SK-N-SH (cell line): Measurements from ENCODE around the gene KRTAP5-2.

Experiments
- CHD2 ChIP-seq: fragments of 150-350 bp; IDR thresholded peaks from 2 replicates; pipeline ENCODE4 v1.6.1; 2018; ENCODE audit warnings: low read length; ENCODE audit not compliant: partially characterized antibody
- ELF1 ChIP-seq: IDR thresholded peaks from 2 replicates; pipeline ENCODE4 v1.4.0; 2012
- FOXM1 ChIP-seq: IDR thresholded peaks from 2 replicates; pipeline ENCODE4 v1.4.0; 2012; ENCODE audit warnings: low read depth, mild to moderate bottlenecking
- GABPA ChIP-seq: IDR thresholded peaks from 2 replicates; pipeline ENCODE4 v1.4.0; 2012; ENCODE audit warnings: low read depth, mild to moderate bottlenecking
- POLR2AphosphoS5 ChIP-seq: IDR thresholded peaks from 2 replicates; pipeline ENCODE4 v1.6.1; 2012; ENCODE audit warnings: low read depth, low read length
- SIN3A ChIP-seq: IDR thresholded peaks from 2 replicates; pipeline ENCODE4 v1.6.1; 2012; ENCODE audit warnings: low read depth, mild to moderate bottlenecking, low read length, moderate library complexity, borderline replicate concordance
- TAF1 ChIP-seq: IDR thresholded peaks from 2 replicates; pipeline ENCODE4 v1.6.1; 2012; ENCODE audit warnings: low read depth, mild to moderate bottlenecking, low read length, moderate library complexity, borderline replicate concordance
- TF ChIP-seq, protein P1 (sequence below): fragments of 200-600 bp; sonication (generic); IDR thresholded peaks from 2 replicates; pipeline ENCODE4 v1.6.1; 2017; ENCODE audit warnings: antibody characterized with exemption, mild to moderate bottlenecking, moderate library complexity

DNA sequence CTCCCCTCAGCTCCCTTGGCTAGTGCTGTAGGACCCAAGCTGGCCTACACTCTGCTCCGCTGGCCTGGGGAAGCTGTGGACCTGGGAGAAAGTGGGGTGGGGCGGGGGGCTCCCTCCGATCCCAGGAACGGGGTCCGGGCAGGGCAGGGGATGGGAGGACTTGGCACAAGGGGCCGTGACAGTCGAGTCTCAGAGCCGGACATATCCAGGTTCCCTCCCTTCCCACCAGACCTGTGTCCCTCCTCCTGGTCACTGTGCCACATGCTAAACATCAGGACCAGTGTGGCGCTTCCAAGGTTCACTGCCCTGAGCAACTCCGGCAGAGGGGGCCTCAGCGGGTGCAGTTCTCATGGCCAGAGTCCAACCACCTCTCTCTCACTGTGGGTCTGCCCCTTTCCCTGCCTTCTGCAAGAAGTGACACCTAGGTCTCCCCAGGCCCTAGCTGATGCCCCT lies 28.1 kb downstream of the KRTAP5-2 start:
- TF ChIP-seq POLR2AphosphoS5, result no peak
- TF ChIP-seq, protein P1, sequence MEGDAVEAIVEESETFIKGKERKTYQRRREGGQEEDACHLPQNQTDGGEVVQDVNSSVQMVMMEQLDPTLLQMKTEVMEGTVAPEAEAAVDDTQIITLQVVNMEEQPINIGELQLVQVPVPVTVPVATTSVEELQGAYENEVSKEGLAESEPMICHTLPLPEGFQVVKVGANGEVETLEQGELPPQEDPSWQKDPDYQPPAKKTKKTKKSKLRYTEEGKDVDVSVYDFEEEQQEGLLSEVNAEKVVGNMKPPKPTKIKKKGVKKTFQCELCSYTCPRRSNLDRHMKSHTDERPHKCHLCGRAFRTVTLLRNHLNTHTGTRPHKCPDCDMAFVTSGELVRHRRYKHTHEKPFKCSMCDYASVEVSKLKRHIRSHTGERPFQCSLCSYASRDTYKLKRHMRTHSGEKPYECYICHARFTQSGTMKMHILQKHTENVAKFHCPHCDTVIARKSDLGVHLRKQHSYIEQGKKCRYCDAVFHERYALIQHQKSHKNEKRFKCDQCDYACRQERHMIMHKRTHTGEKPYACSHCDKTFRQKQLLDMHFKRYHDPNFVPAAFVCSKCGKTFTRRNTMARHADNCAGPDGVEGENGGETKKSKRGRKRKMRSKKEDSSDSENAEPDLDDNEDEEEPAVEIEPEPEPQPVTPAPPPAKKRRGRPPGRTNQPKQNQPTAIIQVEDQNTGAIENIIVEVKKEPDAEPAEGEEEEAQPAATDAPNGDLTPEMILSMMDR, result no peak
- TF ChIP-seq TAF1, result no peak
- TF ChIP-seq CHD2, result no peak
- no peak for TF ChIP-seq GABPA
- no peak for TF ChIP-seq FOXM1
- TF ChIP-seq SIN3A, result no peak
- no peak for TF ChIP-seq ELF1
